Astrocyte of the cerebellum (primary cell): ENCODE measurements around the gene MRTO4.
"Not testable (repeated sequence)": the region's sequence is repeated elsewhere in the genome, so short reads cannot be mapped to it uniquely, and the experiment has no call there.

Experiments used
- DNase-seq: peaks from one replicate; pipeline ENCODE4 v3.0.0-alpha.2; 2011; ENCODE audit warnings: low read depth
- H3K4me3 ChIP-seq: 2 replicates; pipeline ENCODE4 v1.5.1; 2011; ENCODE audit warnings: mild to moderate bottlenecking, low read depth, low read length, moderate library complexity
- CTCF ChIP-seq: IDR thresholded peaks from 2 replicates; pipeline ENCODE4 v1.5.1; 2012; ENCODE audit warnings: low read length, low read depth, moderate library complexity, mild to moderate bottlenecking; ENCODE audit errors: missing control alignments
- in situ Hi-C: cut with HindIII; loops from 2 replicates; pipeline ENCODE4 v1.10.0; 2017; ENCODE audit warnings: low sequenced_read_pairs

The MRTO4 gene

GRCh38 chr1:19258353-19258752, 6.7 kb downstream of the MRTO4 start:
- no peak for TF ChIP-seq CTCF
- no peak for DNase-seq
- in situ Hi-C loops, result loop anchor here (5.0 kb wide), 1 partner anchor 96 kb away; no protein-coding TSS in a partner anchor
- no peak overlapping the region for H3K4me3 ChIP-seq

- in situ Hi-C loops, result no loop called here
- H3K4me3 ChIP-seq, result no peak overlapping the region
- TF ChIP-seq CTCF, result no peak
- DNase-seq, result peak; percentile 18
Observed at GRCh38 chr1:19260211-19261138, 8.9 kb downstream of the MRTO4 start.

GRCh38 chr1:19262047-19262446, 10.4 kb downstream of the MRTO4 start:
- H3K4me3 ChIP-seq, result no peak overlapping the region
- in situ Hi-C loops, result no loop called here
- DNase-seq, result no peak
- TF ChIP-seq CTCF, result no peak

GRCh38 chr1:19262744-19263143, 11.1 kb downstream of the MRTO4 start:
- TF ChIP-seq CTCF, result no peak
- H3K4me3 ChIP-seq, result no peak overlapping the region
- DNase-seq, result no peak
- in situ Hi-C loops, result no loop called here

- DNase-seq, result no peak
- no peak overlapping the region for H3K4me3 ChIP-seq
- in situ Hi-C loops, result no loop called here
- no peak for TF ChIP-seq CTCF
Observed at GRCh38 chr1:19268445-19268844, 16.8 kb downstream of the MRTO4 start.

- in situ Hi-C loops, H3K4me3 ChIP-seq, DNase-seq: not testable (repeated sequence)
Observed at GRCh38 chr1:19269427-19270342, 18.1 kb downstream of the MRTO4 start.

- in situ Hi-C loops, DNase-seq, H3K4me3 ChIP-seq: not testable (repeated sequence)
Observed at GRCh38 chr1:19270343-19270730, 18.7 kb downstream of the MRTO4 start.
